ENCODE measurements around the gene GARNL3. TPM values are rescaled to one million over a fixed set of nuclear protein-coding genes. Genes with fewer than 3 reads are reported as not detected.

The GARNL3 gene
- total RNA-seq, 1 experiment from 2014 or later = 6.1 TPM

- no TSS peak for BruUV-seq (replicated peaks)
- no peak for DNase-seq (ENCODE audit: unreplicated experiment)
- H3K36me3 Mint-ChIP-seq (ENCODE audit: insufficient read depth, unreplicated experiment) = peaks cover 8% of the 10 kb centered on the region
- H3K27ac Mint-ChIP-seq (ENCODE audit: low read depth, unreplicated experiment) = no peak overlapping the region
- TF ChIP-seq CTCF (IDR thresholded peaks at IDR 0.05; ENCODE audit: unreplicated experiment) = no peak
- ChIA-PET CTCF (interaction anchor here (2.0 kb wide), 1 partner anchor 17 kb away, joined by 10 read pairs; no protein-coding TSS in a partner anchor), POLR2A (interaction anchor here (1.7 kb wide), 1 partner anchor 13 kb away, joined by 5 read pairs; no protein-coding TSS in a partner anchor)
- no peaks in the 10 kb centered on the region for H3K9me3 Mint-ChIP-seq (ENCODE audit: unreplicated experiment)
- intact Hi-C loops (cut with micrococcal nuclease) = no loop called here
- no peaks in the 10 kb centered on the region for H3K4me1 Mint-ChIP-seq (ENCODE audit: insufficient read depth, unreplicated experiment)
- no peaks in the 10 kb centered on the region for H3K27me3 Mint-ChIP-seq (ENCODE audit: insufficient read depth, unreplicated experiment)
- no peak overlapping the region for H3K4me3 Mint-ChIP-seq (ENCODE audit: unreplicated experiment)
These were observed 32.9 kb upstream of the GARNL3 start for GRCh38 chr9:127231666-127232065.

GRCh38 chr9:127232833-127233549, 31.6 kb upstream of the GARNL3 start:
- Mint-ChIP-seq H3K9me3 (ENCODE audit: unreplicated experiment) (no peaks in the 10 kb centered on the region), H3K36me3 (ENCODE audit: insufficient read depth, unreplicated experiment) (peaks cover 8% of the 10 kb centered on the region), H3K4me1 (ENCODE audit: insufficient read depth, unreplicated experiment) (no peaks in the 10 kb centered on the region), H3K27ac (ENCODE audit: low read depth, unreplicated experiment) (no peak overlapping the region), H3K4me3 (ENCODE audit: unreplicated experiment) (no peak overlapping the region), H3K27me3 (ENCODE audit: insufficient read depth, unreplicated experiment) (no peaks in the 10 kb centered on the region)
- no TSS peak for BruUV-seq (replicated peaks)
- DNase-seq (ENCODE audit: unreplicated experiment) = no peak
- POLR2A ChIA-PET = interaction anchor here (2.1 kb wide), 1 partner anchor 12 kb away, joined by 5 read pairs; no protein-coding TSS in a partner anchor
- intact Hi-C loops (cut with micrococcal nuclease) = no loop called here
- CTCF ChIA-PET = interaction anchor here (0.5 kb wide), 1 partner anchor 116 kb away, joined by 5 read pairs; no protein-coding TSS in a partner anchor
- no peak for TF ChIP-seq CTCF (IDR thresholded peaks at IDR 0.05; ENCODE audit: unreplicated experiment)

- H3K27ac Mint-ChIP-seq (ENCODE audit: low read depth, unreplicated experiment) = no peak overlapping the region
- no peak overlapping the region for H3K4me3 Mint-ChIP-seq (ENCODE audit: unreplicated experiment)
- TF ChIP-seq CTCF (IDR thresholded peaks at IDR 0.05; ENCODE audit: unreplicated experiment) = no peak
- ChIA-PET POLR2A (interaction anchor here (0.6 to 2.1 kb wide), 2 partner anchors 11 to 323 kb away, joined by 3 to 5 read pairs; no protein-coding TSS in a partner anchor), CTCF (interaction anchor here (0.5 to 0.7 kb wide), 2 partner anchors 54 to 116 kb away, joined by 3 to 5 read pairs; no protein-coding TSS in a partner anchor)
- intact Hi-C loops (cut with micrococcal nuclease) = no loop called here
- no TSS peak for BruUV-seq (replicated peaks)
- H3K9me3 Mint-ChIP-seq (ENCODE audit: unreplicated experiment) = no peaks in the 10 kb centered on the region
- H3K4me1 Mint-ChIP-seq (ENCODE audit: insufficient read depth, unreplicated experiment) = no peaks in the 10 kb centered on the region
- H3K36me3 Mint-ChIP-seq (ENCODE audit: insufficient read depth, unreplicated experiment) = peaks cover 8% of the 10 kb centered on the region
- H3K27me3 Mint-ChIP-seq (ENCODE audit: insufficient read depth, unreplicated experiment) = no peaks in the 10 kb centered on the region
- no peak for DNase-seq (ENCODE audit: unreplicated experiment)
These were observed 31.0 kb upstream of the GARNL3 start for GRCh38 chr9:127233550-127233949.

- DNase-seq (ENCODE audit: unreplicated experiment) = no peak
- no peak overlapping the region for H3K27ac Mint-ChIP-seq (ENCODE audit: low read depth, unreplicated experiment)
- peaks cover 8% of the 10 kb centered on the region for H3K36me3 Mint-ChIP-seq (ENCODE audit: insufficient read depth, unreplicated experiment)
- H3K4me1 Mint-ChIP-seq (ENCODE audit: insufficient read depth, unreplicated experiment) = no peaks in the 10 kb centered on the region
- H3K4me3 Mint-ChIP-seq (ENCODE audit: unreplicated experiment) = no peak overlapping the region
- TF ChIP-seq CTCF (IDR thresholded peaks at IDR 0.05; ENCODE audit: unreplicated experiment) = no peak
- H3K9me3 Mint-ChIP-seq (ENCODE audit: unreplicated experiment) = no peaks in the 10 kb centered on the region
- ChIA-PET POLR2A (interaction anchor here (0.6 to 2.1 kb wide), 2 partner anchors 11 to 323 kb away, joined by 3 to 5 read pairs; no protein-coding TSS in a partner anchor), CTCF (interaction anchor here (0.5 to 1.5 kb wide), 3 partner anchors 10 to 115 kb away, joined by 3 to 7 read pairs (median 5); no protein-coding TSS in a partner anchor)
- H3K27me3 Mint-ChIP-seq (ENCODE audit: insufficient read depth, unreplicated experiment) = no peaks in the 10 kb centered on the region
- intact Hi-C loops (cut with micrococcal nuclease) = no loop called here
- no TSS peak for BruUV-seq (replicated peaks)
These were observed 30.6 kb upstream of the GARNL3 start for GRCh38 chr9:127233989-127234388.

Measured in MCF 10A (cell line).